NCI-H146 (cell line): ENCODE measurements around the gene TMC5.
A peak's percentile ranks its signal among the peaks of the same experiment; 100 is the strongest.

Experiments
- DNase-seq: peaks from one replicate; lab custom pipeline; 2025; lab: John Stamatoyannopoulos, UW

The TMC5 gene

DNA sequence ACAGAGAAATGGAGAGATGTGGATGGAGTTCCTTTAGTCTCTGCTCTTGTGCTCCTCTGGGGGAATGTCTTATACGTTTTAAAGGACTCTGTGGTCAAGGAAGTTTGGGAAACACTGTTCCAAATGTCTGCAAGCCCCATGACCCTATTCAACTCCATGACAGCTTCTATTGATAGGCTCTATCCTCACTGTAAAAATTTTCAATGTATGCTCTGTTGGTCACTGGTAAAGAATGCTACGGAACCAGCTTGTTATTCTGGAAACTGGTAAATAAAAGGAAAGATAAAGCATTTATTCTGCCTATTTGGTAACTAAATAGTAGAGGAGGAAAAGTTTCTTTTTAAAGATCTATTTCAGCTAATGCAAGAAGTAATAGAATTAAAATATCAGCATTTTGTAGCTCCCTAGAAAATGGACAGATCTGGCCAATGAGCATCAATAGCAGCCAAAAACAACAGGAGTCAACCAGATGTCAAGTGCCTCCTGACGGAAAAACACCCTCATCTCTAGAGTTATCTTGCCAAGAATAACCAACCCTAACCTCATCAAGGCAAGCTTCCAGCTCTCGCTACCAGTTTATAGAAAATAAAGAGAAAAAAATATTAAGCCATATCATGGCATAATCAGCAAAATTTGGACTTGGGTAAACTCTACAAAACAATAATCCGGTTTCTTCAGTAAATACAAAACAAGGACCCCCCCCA lies 88.1 kb downstream of the TMC5 start:
- no peak for DNase-seq

DNA sequence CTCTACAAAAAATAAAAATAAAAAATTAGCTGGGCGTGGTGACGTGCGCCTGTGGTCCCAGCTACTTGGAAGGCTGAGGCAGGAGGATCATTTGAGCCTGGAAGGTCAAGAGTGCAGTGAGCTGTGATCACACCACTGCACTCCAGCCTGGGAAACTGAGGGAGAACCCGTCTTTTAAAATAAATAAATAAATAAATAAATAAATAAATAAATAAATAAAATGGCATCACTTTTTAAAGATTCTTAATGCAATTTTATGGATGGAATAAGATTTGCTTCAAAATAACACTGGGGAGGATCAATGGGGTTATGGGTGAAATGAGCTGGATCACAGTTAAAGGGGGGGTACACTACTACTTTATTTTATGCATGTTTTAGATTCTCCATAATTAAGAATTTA lies 89.3 kb downstream of the TMC5 start:
- DNase-seq: no peak

DNA sequence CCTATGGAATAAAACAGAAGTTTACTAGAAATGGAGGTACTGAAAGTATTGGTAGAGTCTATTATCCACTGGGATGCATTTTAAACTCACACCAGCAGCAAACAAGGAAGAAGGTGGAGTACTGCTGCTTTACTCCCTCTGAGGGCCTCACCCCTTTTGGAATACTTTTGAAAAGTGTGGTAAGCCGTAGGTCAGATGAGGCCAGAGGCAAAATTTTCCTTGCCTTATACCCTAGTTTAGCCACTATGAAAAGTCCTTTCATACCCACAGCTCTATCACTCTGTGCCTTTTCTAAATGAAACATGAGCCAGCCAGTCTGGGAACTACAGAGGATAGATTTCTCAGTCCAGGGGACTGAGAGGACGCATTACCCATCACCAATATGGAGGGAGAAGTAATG lies 90.2 kb downstream of the TMC5 start:
- no peak for DNase-seq

GRCh38 chr16:19512297-19512696 lies 94.6 kb downstream of the TMC5 start:
- DNase-seq: no peak

DNA sequence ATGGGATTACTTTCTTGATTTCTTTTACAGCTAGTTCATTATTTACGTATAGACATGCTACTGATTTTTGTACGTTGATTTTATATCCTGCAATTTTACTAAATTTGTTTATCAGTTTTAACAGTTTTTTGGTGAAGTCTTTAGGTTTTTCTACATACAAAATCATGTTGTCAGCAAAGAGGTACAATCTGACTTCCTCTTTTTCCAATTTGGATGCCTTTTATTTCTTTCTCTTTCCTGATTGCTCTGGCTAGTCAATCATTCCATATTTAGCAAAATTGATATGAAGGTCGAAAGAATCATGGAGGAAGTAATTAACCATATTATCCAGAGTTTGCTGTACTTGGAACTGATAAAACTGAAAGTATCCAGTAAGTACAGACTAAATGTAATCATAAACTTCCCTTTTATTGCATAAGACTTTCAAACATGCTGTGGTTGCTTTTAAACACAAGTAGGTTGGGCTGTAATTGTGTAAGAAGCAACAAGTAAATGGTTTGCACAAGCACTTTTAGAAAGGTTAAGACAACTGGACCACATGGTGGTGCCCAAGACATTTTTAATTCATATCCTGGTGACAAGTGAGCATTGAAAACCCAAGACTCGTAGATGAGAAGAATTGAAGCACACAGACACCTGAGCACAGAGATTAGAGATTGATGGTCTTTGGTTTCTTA lies 95.8 kb downstream of the TMC5 start:
- no peak for DNase-seq

- no peak for DNase-seq
Measured at GRCh38 chr16:19515757-19516156, 98.1 kb downstream of the TMC5 start.

DNA sequence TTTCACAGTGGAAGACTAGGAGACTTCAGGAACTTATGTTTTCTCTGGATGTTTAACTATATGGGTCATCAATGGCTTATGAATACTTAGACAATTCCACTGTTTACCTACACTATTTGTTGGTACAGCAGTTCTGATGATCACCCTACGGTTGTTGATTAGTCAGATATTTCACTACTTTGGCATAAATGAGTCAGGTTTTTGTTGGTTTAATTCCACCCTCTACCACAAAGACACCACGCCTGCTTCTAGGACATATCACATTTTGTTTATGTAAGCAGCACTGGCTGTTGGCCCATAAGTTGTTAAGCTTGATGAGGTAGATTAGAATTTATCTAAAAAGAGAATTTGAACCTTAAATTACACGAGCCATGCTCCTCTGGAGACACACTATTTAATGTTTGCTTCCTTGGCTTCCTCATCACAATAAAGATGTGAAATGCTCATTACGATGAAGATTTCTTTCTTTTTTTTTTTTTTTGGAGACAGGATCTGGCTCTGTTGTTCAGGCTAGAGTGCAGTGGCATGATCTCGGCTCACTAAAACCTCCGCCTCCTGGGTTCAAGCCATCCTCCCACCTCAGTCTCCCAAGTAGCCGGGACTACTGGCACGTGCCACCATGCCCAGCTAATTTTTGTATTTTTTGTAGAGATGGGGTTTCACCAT lies 99.9 kb downstream of the TMC5 start:
- no peak for DNase-seq

DNA sequence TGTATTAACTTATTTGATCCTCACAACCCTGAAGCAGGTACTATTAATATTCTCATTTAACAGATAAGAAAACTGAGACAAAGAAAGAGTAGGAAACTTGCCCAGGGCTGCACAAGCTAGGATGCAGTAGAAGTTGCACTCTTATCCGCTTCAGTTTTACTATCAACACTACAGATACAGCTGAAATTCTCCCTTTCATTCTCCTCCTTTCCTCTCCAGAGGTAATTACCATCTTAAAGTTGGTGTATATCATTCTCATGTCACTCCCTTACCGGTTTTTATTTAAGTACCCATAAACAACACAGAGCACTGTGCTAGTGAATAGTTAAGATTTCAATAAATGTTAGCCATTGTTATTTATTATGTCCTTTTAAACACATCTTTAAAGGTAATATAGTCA lies 100.7 kb downstream of the TMC5 start:
- no peak for DNase-seq

- DNase-seq: peak; percentile 24
Measured at GRCh38 chr16:19520861-19521331, 103.2 kb downstream of the TMC5 start.

DNA sequence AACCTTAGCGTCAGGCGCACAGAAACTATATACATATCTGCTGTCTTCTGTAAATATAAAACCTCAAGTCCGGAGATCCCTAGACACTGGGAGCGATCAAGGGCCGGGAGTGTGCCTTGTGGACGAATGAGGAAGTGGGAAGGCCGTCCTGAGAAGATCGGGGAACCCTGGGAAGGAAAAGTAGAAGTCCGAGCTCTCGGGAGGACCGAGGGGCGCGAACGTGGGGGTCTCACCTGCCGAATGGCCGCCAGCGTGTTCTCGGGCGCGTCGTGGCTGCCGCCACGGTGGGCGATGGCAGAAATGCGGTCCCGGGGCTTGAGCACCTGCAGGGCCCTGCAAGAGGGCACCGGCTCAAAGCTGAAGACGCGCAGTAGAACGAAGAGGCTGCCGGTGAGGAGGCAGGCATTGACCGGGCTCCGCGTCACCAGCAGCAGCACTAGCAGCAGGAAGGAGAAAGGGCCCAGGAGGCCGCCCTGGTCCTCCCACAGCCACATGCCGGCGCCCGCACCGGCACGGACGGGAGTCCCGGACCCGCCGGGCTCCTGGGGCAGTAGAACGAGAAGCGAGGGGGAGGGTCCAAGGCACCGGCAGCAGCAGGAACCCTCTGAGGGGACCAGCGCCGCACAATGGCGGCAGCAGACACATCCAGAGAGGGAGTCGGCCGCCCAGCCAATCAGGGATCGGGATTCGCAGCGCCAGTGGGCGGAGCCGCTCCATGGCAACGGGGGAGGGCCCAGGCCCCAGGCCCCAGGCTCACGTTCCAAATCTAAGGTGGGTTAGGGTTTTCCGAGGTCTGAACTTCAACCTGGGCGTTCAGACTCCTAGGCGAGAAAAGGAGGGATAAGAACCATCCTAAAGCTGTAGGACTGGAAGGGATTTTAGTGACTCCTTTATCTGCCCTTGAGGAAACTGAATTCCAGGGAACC lies 104.1 kb downstream of the TMC5 start, which contains the start of gene GDE1:
Gene GDE1, minus strand, starts transcription at position 628 of the 926 bp plus-strand sequence. Its CDS starts 134 bp downstream, at position 494.
- peak; percentile 97 for DNase-seq

DNA sequence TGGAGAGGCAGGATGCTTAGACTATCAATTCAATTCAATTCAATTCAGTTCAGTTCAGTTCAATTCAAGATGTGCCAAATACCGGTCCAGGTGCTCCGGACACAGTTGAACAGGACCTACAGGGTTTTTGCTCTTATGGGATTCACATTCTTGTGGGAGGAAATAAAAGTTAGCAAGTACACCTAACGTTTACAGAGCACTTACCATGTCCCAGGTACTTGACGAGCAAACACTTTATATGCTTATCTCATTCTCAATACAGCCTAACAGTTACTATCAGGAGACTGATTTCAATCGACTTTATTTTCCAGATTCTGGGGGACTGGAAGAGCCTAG lies 104.7 kb downstream of the TMC5 start:
- peak; percentile 42 for DNase-seq

DNA sequence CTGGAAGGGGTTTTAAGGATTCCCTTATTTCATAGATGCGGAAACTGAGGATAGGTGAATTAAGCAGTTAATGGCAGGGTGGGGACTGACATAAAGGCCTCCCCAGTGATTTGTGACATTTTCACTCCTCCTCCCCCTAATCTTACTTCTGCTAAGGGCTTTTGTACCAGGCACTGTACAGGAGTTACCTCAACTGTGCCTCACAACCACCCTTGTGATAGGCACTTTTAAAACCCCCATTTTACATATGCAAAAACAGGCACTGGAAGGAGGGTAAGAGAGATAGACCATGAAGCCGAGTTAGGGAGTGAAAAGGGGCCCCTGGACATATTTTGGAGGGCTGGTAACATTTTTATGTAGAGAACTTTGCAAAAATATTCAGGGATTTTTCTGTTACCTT lies 105.1 kb downstream of the TMC5 start:
- DNase-seq: peak; percentile 25

DNA sequence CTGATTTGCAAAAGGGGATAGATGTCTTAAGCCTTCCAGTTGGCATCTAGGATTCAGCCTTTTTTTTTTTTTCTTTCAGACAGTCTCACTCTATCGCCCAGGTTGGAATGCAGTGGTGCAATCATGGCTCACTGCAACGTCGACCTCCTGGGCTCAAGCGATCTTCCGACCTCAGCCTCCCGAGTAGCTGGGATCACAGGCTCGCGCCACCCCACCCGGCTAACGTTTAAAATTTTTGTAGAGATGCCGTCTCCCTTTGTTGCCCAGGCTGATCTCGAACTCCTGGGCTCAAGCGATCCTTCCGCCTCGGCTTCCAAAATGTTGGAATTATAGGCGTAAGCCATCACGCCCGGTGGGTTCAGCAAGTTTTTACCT lies 105.5 kb downstream of the TMC5 start:
- DNase-seq: no peak

DNA sequence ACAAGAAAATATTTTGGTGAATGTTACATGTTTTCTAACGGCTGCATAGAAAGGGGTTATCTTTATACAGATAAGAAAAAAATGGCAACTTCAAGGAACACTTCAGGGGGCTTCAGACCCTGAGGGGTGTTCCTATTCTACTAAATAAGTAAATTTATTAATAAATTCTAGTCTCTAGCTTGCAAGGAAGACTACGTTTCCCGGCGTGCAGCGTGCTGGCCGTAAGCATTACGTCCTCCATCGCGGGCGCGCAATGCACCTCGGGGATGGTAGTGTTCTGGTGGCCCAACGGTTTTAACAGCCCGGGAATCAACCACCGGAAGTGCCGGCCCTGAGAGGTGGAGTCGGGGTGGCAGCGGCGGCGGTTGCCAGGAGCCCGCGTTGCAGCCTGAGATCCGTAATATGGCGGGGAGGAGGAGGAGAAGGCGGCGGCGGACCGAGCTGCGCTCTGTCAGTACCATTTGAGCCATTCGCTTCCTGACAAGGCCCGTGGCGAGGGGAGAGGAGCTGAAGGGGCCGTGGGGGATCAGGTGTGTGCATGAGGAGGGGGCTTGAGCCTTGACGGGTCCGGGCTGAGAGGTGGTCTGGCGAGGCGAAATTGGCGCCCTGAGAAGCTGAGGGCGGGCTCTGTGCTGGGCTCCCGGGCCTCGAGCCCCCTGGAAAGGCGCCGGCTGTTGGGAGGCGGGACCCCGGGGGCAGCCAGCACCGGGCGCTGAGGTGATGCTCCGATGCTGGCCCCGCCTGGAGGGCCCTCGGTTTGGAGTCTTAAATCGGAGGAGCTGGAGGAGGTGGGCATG lies 106.1 kb downstream of the TMC5 start, which contains the start of gene CCP110:
Gene CCP110, plus strand, starts transcription at position 384 of the 797 bp plus-strand sequence. CDS start 3,940 bp downstream, outside the sequence.
- peak; percentile 98 for DNase-seq

DNA sequence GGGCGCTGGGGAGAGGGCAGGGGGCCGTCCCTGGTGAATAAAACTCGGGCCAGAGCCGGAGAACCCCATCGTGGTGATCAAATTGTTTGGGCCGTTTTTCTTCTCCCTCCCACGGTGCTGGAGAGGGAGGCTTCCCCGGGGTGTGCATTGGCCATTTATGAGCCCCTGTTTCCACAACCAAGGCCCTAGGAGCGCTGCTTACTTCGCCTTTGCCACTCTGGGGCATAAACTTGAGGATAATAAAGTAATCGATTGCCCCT lies 106.6 kb downstream of the TMC5 start:
- DNase-seq: peak; percentile 54

DNA sequence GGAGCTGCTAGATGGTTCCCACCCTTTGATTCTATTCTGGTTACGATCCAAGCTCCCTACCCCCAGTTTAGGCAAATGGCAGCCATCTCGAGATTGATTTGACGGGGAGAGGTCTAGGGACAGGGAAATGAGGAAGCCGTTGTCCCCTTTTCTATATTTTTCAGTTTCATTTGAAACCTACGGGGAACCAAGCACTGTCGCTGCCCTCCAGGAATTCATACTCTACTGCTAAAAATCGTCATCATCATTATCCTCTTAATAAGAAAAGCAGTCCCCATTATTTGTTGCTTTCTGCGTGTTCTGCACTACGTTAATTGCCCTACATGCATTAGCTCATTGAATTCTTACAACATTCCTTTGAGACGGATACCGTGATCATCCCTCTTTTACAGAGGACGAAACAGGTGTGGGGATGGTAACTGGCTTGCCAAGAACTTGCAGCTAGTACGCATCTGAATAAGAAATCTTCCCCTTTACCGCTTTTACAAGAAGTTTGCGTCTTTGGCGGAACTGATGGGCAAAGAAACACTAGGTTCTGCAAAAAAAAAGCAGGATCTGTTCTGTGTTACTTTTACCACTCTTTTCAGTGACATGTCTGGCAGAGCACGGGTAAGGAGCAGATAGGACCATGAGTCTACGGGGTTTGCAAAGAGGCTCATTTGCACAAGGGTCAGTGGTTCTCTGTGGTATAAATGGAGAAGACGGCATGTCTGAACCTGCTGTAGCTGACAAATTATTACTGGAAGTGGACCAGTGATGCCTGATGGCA lies 107.1 kb downstream of the TMC5 start:
- peak; percentile 57 for DNase-seq

- no peak for DNase-seq
Measured at GRCh38 chr16:19525385-19525723, 107.7 kb downstream of the TMC5 start.

GRCh38 chr16:19527161-19527560 lies 109.5 kb downstream of the TMC5 start:
- DNase-seq: no peak

- DNase-seq: no peak
Measured at GRCh38 chr16:19528666-19529065, 111.0 kb downstream of the TMC5 start.

DNA sequence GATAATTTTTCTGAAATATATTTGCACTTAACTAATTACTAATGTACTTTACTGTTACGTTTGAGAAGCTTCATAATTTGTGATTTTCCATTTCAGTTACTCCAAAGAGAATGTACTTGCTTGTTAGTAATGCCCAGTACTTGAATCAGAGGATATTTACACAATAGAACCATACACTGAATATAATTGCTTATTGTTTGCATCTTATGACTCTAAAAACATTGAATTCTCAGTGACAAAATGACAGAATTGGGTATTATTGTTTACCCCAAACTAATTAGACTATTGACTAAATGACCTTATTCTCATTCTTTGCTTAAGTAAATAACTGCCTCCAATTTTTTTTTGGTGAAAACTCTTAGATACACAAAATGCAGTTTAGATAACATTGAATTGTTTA lies 114.9 kb downstream of the TMC5 start:
- no peak for DNase-seq
